SKM-1 treated with dmso at 0.1 percent for 144 hours (cell line): ENCODE data around the gene MAP3K12.
"Not testable (repeated sequence)": the region's sequence is repeated elsewhere in the genome, so short reads cannot be mapped to it uniquely, and the experiment has no call there.

Experiments used
- DNase-seq: peaks from one replicate; lab custom pipeline; 2025; ENCODE audit not compliant: unreplicated experiment; lab: John Stamatoyannopoulos, UW

Gene MAP3K12, protein sequence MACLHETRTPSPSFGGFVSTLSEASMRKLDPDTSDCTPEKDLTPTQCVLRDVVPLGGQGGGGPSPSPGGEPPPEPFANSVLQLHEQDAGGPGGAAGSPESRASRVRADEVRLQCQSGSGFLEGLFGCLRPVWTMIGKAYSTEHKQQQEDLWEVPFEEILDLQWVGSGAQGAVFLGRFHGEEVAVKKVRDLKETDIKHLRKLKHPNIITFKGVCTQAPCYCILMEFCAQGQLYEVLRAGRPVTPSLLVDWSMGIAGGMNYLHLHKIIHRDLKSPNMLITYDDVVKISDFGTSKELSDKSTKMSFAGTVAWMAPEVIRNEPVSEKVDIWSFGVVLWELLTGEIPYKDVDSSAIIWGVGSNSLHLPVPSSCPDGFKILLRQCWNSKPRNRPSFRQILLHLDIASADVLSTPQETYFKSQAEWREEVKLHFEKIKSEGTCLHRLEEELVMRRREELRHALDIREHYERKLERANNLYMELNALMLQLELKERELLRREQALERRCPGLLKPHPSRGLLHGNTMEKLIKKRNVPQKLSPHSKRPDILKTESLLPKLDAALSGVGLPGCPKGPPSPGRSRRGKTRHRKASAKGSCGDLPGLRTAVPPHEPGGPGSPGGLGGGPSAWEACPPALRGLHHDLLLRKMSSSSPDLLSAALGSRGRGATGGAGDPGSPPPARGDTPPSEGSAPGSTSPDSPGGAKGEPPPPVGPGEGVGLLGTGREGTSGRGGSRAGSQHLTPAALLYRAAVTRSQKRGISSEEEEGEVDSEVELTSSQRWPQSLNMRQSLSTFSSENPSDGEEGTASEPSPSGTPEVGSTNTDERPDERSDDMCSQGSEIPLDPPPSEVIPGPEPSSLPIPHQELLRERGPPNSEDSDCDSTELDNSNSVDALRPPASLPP

DNA sequence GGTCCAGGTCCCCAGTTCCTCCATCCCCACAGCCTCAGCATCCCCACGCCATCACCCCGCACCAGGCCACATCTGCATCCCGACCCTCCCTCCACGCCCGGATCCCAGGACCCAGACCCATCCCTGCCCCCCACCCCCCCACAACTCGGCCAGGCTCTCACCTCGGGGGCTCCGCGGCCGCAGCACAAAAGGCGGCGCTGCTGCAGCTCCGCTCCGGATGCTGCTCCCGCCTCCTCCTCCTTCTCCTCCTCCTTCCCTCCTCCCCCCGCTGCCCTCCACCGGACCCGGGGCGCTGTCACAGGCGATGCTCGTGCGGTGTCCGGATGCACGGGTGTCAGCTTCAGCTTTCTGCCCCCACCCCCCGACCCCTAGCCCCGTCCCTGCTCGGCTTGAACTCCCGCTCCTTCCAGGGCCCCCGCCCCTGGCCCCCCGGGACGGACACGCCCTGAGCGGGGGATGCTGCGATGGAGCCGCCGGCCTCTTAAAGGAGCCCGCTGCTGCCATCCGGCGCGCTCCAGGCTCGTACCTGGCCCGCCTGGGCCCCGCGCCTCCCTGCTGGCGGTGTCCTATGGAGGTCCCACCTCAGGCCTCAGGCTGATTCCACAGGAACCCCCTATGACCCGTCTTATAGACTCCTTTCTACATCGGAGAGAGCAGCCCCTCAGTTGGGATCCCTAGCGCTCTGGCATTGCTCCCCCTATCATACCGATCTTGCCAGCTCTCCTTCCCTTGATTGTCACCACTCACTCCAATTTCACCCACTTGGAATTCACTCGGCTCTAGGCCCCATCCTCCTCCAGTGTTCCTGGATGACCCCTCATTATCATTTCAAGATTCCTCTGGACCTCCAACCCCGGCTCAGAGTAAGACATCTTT lies at the start of gene MAP3K12:
TSS of gene MAP3K12 (minus strand) at position 193 of the 876 bp plus-strand sequence. CDS start 12,067 bp downstream, outside the sequence.
- no peak for DNase-seq

DNA sequence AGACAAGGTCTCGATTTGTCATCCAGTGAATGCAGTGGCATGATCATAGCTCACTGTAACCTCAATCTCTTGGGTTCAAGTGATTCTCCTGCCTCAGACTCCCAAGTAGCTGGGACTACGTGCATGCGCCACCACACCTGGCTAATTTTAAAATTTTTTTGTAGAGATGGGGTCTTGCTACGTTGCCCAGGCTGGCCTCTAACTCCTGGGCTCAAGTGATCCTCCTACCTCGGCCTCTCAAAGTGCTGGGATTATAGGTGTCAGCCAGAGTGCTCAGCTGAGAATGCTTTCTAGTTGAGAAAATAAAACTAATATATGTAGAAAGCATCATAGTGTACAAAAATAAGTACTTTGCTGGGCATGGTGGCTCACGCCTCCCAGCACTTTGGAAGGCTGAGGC lies 49.1 kb upstream of the MAP3K12 start:
- not testable (repeated sequence) for DNase-seq

DNA sequence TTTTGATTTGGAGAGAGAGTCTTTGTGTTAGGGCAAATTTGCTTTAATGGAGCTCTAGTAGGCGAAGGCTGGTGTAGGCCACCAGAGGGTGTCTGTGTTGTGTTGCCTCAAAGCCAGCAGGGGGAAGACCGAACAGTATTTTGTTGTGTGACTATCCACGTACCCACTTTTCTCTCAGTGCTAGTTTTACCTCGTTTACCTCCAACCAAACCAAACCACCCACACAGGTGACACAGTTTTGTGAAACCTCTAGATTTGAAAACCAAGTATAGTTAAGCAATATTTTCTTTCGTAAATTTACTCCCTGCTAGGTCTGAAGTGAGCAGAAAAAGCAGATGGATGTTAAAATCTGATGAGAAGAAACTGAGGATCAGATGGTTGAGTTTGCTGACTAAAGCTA lies 44.3 kb upstream of the MAP3K12 start:
- peak; percentile 6 for DNase-seq

DNA sequence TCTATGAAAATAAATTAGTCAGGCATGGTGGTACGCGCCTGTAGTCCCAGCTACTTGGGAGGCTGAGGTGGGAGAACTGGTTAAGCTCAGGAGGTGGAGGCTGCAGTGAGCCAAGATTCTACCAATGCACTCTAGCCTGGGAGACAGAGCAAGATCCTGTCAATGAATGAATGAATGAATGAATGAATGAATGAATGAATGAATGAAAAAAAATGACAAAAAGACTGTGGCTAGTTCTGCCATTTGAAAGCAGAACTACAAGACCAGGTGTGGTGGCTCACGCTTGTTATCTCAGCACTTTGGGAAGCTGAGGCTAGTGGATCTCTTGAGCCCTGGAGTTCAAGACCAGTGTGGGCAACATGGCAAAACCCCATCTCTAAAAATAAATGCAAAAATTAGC lies 40.3 kb upstream of the MAP3K12 start:
- DNase-seq = no peak

DNA sequence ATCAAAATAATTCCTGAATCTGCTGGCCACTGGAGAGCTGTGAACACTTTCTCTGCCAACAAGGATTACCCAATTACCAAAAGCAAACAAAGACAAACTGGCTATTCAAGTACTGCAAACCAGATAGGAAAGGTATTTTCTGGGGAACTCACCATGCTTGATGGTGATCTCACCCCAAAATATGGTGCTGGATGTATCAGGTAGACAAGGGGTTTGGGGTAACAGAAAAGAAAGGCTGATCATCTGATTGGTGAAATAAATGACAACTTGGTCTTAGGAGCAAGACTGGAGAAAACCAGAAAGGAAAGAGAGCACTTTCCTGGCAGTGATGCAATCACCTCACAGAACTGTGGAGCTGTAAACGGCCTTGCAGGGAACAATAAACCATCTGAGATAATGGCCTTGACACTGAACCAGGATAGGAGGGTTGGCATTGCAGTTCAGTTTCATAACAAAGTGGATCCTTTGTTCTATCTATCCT lies 39.0 kb upstream of the MAP3K12 start:
- DNase-seq = no peak

DNA sequence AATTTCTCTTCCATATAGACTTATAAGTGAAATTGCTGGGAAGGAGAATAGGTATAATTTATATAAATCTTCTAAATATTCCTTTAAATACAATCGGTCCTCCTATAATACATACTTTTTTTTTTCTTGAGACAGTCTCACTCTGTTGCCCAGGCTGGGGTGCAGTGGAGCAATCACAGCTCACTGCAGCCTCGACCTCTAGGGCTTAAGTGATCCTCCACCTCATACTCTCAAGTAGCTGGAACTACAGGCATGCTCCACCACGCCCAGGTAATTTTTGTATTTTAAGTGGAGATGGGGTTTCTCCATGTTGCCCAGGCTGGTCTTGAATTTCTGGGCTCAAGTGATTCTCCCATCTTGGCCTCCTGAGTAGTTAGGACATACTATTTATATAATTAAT lies 37.7 kb upstream of the MAP3K12 start:
- no peak for DNase-seq

DNA sequence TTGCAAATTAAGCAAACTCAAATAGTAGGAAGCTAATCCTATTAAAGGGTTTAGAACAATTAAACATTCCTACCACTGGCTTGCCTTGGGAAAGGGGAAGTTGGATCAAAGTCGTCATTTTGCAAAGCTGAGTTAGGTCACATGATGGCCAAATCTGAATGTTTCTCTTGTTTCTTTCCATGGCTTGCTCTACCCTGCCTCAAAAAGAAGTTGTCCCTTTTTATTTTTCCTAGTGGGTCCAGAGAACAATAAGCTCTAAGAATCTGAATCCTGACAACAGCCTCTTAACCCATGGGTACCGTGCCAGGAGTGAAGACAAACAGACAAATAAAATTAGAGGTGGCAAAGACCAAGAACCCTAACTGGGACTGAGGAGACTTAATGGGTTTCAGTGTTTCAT lies 34.2 kb upstream of the MAP3K12 start:
- DNase-seq = no peak

DNA sequence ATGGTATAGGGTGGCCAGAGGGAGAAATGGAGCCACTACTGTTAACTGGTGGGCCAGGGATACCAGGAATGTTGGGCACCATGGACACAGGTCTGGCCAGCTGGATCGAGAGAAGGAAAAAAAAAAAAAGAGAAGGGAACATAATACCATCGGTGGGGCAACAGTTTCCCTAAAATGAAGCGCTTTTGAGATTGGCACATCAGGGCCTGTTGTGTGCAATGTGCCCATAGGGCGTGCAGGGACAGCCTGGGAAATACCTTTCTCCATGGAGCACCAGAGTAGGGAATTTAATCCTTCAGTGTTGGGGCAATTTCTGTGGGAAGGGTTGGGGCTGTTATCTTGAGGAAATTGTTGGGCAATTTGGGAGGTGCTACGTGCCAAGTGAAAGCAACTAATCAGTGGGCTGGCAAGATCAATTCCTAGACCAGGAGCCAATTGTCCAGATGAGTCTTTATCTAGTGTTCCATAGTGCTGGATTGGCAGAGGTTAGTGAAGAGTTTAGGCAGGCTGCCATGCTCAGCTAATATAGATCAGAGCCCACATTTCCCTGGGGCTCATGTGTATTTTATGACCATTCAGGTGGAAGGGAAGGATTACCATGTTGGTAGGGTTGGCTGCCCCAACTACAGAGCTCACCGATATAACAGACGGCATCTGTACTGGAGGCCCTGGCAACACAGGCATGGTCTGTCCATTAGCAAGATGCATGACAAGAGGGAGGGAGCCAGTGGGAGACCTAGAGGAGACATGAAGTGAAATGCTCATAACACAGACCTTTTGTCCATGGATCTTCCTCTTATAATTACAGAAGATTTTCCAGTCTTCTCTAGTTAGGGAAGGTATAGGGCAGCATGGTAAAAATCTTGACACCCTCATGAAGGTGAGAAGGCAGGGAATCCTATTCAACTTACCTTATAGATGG lies 33.5 kb upstream of the MAP3K12 start:
- DNase-seq = no peak

DNA sequence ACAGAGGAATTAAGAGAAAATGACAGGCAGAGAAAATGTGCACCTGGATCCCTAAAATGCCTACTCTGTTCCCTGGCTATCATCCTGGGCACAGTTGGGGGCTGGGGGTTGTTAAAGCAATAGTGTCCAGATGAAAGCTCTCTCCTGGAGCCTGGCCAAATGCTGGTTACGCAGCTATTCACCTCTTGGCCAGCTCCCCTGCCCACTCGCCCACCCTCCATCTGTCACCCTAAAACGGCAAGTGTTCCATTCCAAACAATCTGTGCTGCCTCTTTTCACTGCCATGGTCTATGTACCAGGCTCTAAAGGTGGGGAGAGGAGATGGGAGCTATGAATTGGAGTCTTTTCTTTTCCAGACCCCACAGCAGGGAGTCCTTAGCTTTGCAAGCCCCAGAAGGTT lies 32.8 kb upstream of the MAP3K12 start:
- no peak for DNase-seq

DNA sequence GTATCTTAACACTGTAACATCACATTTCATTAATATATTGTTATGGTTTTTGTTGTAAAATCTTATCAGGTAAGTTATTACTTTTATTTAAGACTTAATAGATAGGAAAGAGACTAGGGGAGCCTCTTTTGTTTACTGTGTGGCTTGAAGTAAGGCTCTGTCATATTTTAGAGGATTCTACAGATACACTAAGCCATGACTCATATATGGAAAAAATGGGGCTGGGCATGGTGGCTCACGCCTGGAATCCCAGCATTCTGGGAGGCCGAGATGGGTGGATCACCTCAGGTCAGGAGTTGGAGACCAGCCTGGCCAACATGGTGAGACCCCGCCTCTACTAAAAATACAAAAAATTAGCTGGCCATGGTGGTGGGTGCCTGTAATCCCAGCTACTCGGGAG lies 31.7 kb upstream of the MAP3K12 start:
- DNase-seq = no peak

DNA sequence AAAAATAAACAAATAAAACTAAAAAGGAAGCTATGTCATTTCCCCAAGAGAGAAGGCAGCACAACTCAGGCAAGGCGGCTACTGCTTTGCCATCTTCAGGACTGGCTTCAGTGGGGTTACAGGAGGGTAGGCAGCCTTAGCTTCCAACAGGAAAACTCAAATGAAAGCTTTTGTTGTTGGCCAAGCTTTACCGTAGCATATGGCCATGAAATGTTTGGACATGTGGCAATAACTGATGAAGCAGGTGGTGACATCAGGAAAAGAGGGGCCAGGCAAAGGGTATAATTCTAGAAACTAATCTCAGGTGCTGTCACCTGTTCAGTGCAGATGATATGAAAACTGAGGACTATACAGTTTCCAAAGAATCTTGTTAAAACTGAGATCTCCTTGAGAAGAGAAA lies 30.8 kb upstream of the MAP3K12 start:
- no peak for DNase-seq

DNA sequence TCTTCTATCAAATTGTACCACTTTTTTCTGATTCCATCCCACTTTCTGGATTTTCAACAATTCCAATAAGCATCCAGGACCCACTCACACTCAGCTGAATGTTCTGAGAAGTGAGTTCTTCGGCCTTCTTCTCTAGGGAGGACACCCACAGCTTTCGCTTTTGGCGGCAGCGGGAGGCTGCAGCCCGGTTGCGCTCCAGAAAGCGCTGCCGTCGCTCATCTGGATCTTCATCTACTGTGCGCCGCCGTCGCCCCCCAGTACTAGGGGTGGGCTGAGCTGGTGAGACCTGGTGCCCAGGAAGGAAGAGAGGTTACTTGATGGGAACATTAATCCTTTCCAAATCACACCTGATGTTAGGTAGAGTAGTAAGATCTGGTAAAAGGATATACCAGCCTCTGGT lies 25.2 kb upstream of the MAP3K12 start:
- no peak for DNase-seq

DNA sequence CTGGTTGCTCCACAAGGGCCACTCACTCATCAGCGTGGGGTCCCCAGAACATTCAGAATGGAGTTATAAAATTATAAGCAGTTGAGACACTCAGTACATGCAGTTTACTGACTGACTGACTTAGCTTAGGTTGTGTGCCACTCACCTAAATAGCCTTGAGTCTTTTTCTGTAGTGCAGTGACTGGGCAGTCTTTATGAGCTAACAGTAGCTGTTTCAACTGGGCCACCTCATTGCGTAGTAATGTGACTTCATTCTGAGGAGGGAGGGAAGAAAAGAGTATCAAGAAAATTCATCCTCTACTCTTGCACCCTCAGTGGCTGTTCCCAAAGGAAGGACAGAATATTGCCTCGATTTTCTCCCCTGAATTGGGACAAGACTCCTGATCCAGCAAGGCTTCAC lies 23.9 kb upstream of the MAP3K12 start:
- no peak for DNase-seq

DNA sequence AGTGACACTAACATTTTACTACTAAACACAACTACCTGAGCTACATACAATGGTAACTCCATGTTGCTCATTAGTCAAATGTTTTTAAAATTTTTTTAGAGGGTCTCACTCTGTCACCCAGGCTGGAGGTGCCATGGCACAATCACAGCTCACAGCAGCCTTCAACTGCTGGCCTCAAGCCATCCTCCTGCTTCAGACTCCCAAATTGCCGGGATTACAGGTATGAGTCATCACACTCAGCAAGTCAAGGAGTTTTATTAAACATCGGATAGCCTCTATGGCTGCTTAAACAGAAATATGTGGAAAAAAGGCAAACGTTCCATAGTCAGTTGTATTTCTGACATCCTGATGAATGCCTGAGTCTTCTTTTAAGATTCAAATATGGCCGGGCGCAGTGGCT lies 19.1 kb upstream of the MAP3K12 start:
- no peak for DNase-seq

DNA sequence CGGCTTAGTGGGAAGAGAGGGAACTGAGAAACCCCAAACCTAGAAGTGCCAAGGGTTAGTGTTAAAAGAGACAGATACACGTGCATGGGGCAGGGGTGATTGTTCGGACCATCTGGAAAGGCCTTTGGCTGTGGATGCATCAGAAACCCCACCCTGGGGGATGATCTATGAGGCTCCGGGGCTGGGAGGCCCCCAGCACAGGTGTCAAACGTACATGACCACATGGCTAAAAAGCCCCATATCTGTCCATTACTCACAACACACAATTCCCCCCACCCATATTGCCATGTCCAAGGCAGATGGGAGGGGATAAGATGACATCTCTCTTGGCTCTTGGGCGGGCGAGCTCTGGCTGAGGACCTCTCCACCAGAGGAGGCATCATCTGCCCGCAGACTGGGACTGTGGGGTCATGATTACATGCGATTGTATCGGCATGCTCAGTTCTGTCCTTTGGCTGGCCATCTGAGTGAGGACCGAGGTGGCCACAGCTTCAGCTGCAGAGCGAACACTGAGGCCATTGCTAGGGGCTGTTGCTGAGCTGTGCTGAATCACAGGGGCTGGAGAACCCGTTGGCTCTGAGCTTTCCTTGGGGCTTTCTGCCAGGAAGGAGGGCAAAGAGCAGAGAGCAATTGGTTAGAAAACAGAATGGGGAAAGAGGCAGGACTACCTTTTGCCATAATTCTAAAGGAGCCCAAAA lies 17.6 kb upstream of the MAP3K12 start:
- DNase-seq = no peak

DNA sequence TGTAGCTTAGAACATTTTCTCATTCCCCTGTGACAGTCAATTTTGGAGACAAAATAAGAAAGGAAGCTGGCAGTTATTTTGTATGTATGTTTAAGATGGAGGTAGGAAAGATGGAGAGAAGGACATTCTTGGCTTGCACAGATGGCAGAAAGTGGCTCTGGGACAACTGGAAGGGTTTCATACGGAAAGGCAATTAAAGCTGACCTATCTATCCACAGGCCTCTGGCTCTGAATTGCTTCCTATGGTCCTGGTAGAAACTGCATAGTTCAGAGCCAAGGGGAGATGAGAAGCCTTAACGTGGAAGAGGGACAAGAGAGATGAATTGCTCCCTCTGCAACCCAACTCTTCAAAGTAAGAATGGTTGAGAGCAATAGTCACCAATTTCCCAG lies 16.0 kb upstream of the MAP3K12 start:
- DNase-seq = no peak

DNA sequence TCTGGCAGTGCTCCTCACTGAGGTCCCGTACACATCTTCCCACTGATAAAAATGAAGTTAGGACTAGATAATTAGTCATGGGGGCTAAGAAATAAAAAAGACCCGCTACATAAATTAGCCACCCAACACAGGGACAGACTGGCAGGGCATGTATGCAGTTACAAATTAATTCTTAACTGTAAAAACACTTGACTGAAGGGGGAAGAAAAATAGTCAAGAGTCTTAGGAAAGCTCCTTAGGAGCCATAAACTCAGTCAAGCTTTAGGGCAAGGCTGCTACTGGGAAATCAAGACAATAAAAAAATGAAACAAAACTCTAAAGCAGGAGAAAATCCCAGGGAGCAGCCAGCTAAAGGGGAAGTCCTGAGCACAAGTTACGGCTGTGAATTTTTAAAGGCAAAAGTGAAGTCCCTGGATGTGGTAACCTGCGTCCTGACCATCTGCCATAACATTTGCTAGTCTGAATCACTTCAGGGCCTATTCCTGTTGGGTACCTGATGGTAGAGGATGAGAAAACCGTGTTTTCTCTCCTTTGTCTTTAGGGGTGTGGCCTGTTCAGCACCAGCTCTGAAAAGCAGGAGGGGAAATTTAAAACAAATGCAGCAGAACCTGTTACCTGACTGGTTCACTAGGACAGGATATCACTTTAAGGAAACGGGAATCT lies 15.5 kb upstream of the MAP3K12 start:
- no peak for DNase-seq

DNA sequence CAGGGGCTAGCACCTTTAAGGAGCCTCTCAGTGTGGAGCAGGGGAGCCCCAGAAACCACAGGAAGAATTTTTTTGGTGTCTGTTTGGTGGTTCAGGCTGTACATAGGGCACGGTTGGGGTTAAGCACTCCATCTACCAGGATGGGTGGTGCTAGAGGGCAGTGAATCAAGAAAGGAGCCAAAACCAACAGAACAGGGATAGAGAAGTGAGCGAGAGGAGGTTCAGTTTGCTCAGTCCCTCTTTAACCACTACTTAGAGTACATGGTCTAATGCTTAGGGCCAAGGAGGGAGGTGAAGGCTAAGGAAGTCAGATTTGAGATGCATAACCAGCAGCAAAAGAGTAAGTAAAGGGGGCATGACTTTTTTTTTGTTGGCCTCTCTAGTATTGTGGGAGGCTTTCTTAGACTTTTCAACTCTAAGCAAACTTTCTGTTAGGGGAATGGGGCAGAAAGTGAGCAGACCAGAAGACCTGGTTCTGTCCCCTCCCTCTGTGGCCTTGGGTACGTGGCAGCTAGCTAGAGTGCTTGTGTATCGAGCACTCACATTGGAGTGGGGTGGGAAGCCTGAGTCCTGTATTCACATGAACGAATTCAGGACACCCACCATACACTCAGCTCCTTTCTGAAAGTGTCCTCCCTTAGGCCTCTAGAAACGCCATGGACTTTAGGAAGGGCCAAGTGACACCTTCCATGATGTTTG lies 14.6 kb upstream of the MAP3K12 start:
- DNase-seq = no peak
